Measurements from ENCODE around the gene ZNF180. TPM values are rescaled to one million over a fixed set of nuclear protein-coding genes. Genes with fewer than 3 reads are reported as not detected.

The ZNF180 gene
- total RNA-seq (10 to 100 TPM; 17.1 to 18.0 TPM), polyA plus RNA-seq (10 to 100 TPM in 1 of 2 donors, 1 to 10 TPM in 1; 5.2 to 10.8 TPM)

- H3K27ac Mint-ChIP-seq, result peak within 1 kb of the TSS; percentile 86 to 96 (median 93)
- peaks cover 7 to 78% (median 57%) of the 10 kb centered on the region in 8 donors for H3K9me3 Mint-ChIP-seq
- intact Hi-C loops (cut with micrococcal nuclease), result loop anchor here (1.0 kb wide), 2 partner anchors 288 to 565 kb away; partner anchors contain the start of genes ZNF227 and ZNF45
These were observed at the start of gene ZNF180 for GRCh38 chr19:44499962-44500949. Gene ZNF180, minus strand, starts transcription at chr19:44500522. Its CDS starts 3,188 bp downstream, at chr19:44497334.

GRCh38 chr19:44549507-44549906 is 49.2 kb upstream of the ZNF180 start:
- Histone ChIP-seq H3K4me3 (ENCODE audit: low read length in 2 of 2) (no peak overlapping the region), H3K9me3 (ENCODE audit: control insufficient read depth in 1 of 2, low read length in 2 of 2) (no peaks in the 10 kb centered on the region), H3K27me3 (ENCODE audit: insufficient read depth, low read length) (no peaks in the 10 kb centered on the region), H3K4me1 (ENCODE audit: insufficient read depth, low read length) (no peaks in the 10 kb centered on the region), H3K36me3 (ENCODE audit: insufficient read depth, low read length) (no peaks in the 10 kb centered on the region), H3K27ac (ENCODE audit: low read depth, low read length) (no peak overlapping the region)
- Mint-ChIP-seq H3K36me3 (no peaks in the 10 kb centered on the region), H3K27me3 (peaks cover 2 to 9% of the 10 kb centered on the region in 2 donors), H3K4me1 (no peaks in the 10 kb centered on the region), H3K9me3 (peaks cover 6 to 40% (median 23%) of the 10 kb centered on the region in 8 donors), H3K27ac (no peak overlapping the region), H3K4me3 (no peak overlapping the region)
- ChIA-PET POLR2A (ENCODE audit: partially characterized antibody) (no interaction called here), CTCF (ENCODE audit: partially characterized antibody) (no interaction called here)
- intact Hi-C loops (cut with micrococcal nuclease), result no loop called here
- DNase-seq, result no peak

More at GRCh38 chr19:44499962-44500949, at the start of gene ZNF180:
- Histone ChIP-seq H3K4me3 (ENCODE audit: low read length in 2 of 2) (peak within 1 kb of the TSS; percentile 89 to 95), H3K27me3 (ENCODE audit: insufficient read depth, low read length) (no peaks in the 10 kb centered on the region), H3K36me3 (ENCODE audit: insufficient read depth, low read length) (peaks cover 14% of the 10 kb centered on the region), H3K4me1 (ENCODE audit: insufficient read depth, low read length) (peaks cover 25% of the 10 kb centered on the region), H3K27ac (ENCODE audit: low read depth, low read length) (peak within 1 kb of the TSS; percentile 67), H3K9me3 (ENCODE audit: control insufficient read depth in 1 of 2, low read length in 2 of 2) (peaks cover 5 to 27% of the 10 kb centered on the region in 2 donors)
- Mint-ChIP-seq H3K4me1 (peaks cover 16 to 43% (median 31%) of the 10 kb centered on the region in 4 donors), H3K27me3 (peaks cover 2 to 6% of the 10 kb centered on the region in 2 donors), H3K36me3 (peaks cover 54 to 63% of the 10 kb centered on the region in 2 donors), H3K4me3 (peak within 1 kb of the TSS; percentile 94 to 97 (median 96))
- POLR2A ChIA-PET (ENCODE audit: partially characterized antibody), result interaction anchor here (1.1 to 2.1 kb wide), 7 partner anchors 9 to 565 kb away, joined by 3 to 10 read pairs (median 5); partner anchors contain the start of genes ZNF226, ZNF227, ZNF230 and ZNF235
- peak; percentile 92 to 95 (median 93) for DNase-seq
- CTCF ChIA-PET (ENCODE audit: partially characterized antibody), result interaction anchor here (0.6 to 1.4 kb wide), 2 partner anchors 673 to 832 kb away, joined by 3 read pairs; partner anchors contain the start of gene ZNF283

- no peak for DNase-seq
- intact Hi-C loops (cut with micrococcal nuclease), result no loop called here
- Mint-ChIP-seq H3K4me1 (no peaks in the 10 kb centered on the region), H3K27me3 (peaks cover 5 to 9% of the 10 kb centered on the region in 2 donors), H3K9me3 (peaks cover 7 to 42% (median 25%) of the 10 kb centered on the region in 8 donors), H3K4me3 (no peak overlapping the region), H3K27ac (no peak overlapping the region), H3K36me3 (no peaks in the 10 kb centered on the region)
- Histone ChIP-seq H3K9me3 (ENCODE audit: control insufficient read depth in 1 of 2, low read length in 2 of 2) (no peaks in the 10 kb centered on the region), H3K4me1 (ENCODE audit: insufficient read depth, low read length) (no peaks in the 10 kb centered on the region), H3K27me3 (ENCODE audit: insufficient read depth, low read length) (no peaks in the 10 kb centered on the region), H3K4me3 (ENCODE audit: low read length in 2 of 2) (no peak overlapping the region), H3K36me3 (ENCODE audit: insufficient read depth, low read length) (no peaks in the 10 kb centered on the region), H3K27ac (ENCODE audit: low read depth, low read length) (no peak overlapping the region)
- ChIA-PET POLR2A (ENCODE audit: partially characterized antibody) (no interaction called here), CTCF (ENCODE audit: partially characterized antibody) (no interaction called here)
These were observed 48.4 kb upstream of the ZNF180 start for GRCh38 chr19:44548736-44549135.

GRCh38 chr19:44544031-44544430 is 43.7 kb upstream of the ZNF180 start:
- H3K27ac Mint-ChIP-seq, result no peak overlapping the region
- CTCF ChIA-PET (ENCODE audit: partially characterized antibody), result no interaction called here

GRCh38 chr19:44542671-44543070 is 42.3 kb upstream of the ZNF180 start:
- intact Hi-C loops (cut with micrococcal nuclease), result no loop called here

More at GRCh38 chr19:44544031-44544430, 43.7 kb upstream of the ZNF180 start:
- Histone ChIP-seq H3K4me1 (ENCODE audit: insufficient read depth, low read length) (no peaks in the 10 kb centered on the region), H3K27ac (ENCODE audit: low read depth, low read length) (no peak overlapping the region), H3K9me3 (ENCODE audit: control insufficient read depth in 1 of 2, low read length in 2 of 2) (no peaks in the 10 kb centered on the region), H3K4me3 (ENCODE audit: low read length in 2 of 2) (no peak overlapping the region), H3K27me3 (ENCODE audit: insufficient read depth, low read length) (no peaks in the 10 kb centered on the region), H3K36me3 (ENCODE audit: insufficient read depth, low read length) (no peaks in the 10 kb centered on the region)
- peaks cover 6 to 41% (median 22%) of the 10 kb centered on the region in 8 donors for H3K9me3 Mint-ChIP-seq
- DNase-seq, result no peak
- intact Hi-C loops (cut with micrococcal nuclease), result no loop called here
- no peaks in the 10 kb centered on the region for H3K4me1 Mint-ChIP-seq
- POLR2A ChIA-PET (ENCODE audit: partially characterized antibody), result no interaction called here
- peaks cover 6 to 16% of the 10 kb centered on the region in 2 donors for H3K27me3 Mint-ChIP-seq
- H3K4me3 Mint-ChIP-seq, result no peak overlapping the region
- peaks cover 0 to 3% of the 10 kb centered on the region in 2 donors for H3K36me3 Mint-ChIP-seq

GRCh38 chr19:44540736-44541135 is 40.4 kb upstream of the ZNF180 start:
- Histone ChIP-seq H3K4me3 (ENCODE audit: low read length in 2 of 2) (no peak overlapping the region), H3K27ac (ENCODE audit: low read depth, low read length) (no peak overlapping the region), H3K9me3 (ENCODE audit: control insufficient read depth in 1 of 2, low read length in 2 of 2) (no peaks in the 10 kb centered on the region), H3K4me1 (ENCODE audit: insufficient read depth, low read length) (no peaks in the 10 kb centered on the region), H3K36me3 (ENCODE audit: insufficient read depth, low read length) (no peaks in the 10 kb centered on the region), H3K27me3 (ENCODE audit: insufficient read depth, low read length) (no peaks in the 10 kb centered on the region)
- Mint-ChIP-seq H3K9me3 (peaks cover 6 to 59% (median 35%) of the 10 kb centered on the region in 8 donors), H3K4me1 (no peaks in the 10 kb centered on the region), H3K36me3 (peaks cover 3 to 4% of the 10 kb centered on the region in 2 donors), H3K27me3 (peaks cover 7 to 22% of the 10 kb centered on the region in 2 donors), H3K4me3 (no peak overlapping the region), H3K27ac (no peak overlapping the region)
- intact Hi-C loops (cut with micrococcal nuclease), result no loop called here
- POLR2A ChIA-PET (ENCODE audit: partially characterized antibody), result no interaction called here
- CTCF ChIA-PET (ENCODE audit: partially characterized antibody), result no interaction called here
- DNase-seq, result no peak

More at GRCh38 chr19:44542671-44543070, 42.3 kb upstream of the ZNF180 start:
- H3K36me3 ChIP-seq (ENCODE audit: insufficient read depth, low read length), result no peaks in the 10 kb centered on the region
- no peak overlapping the region for H3K4me3 ChIP-seq (ENCODE audit: low read length in 2 of 2)
- Mint-ChIP-seq H3K27ac (no peak overlapping the region), H3K9me3 (peaks cover 6 to 44% (median 26%) of the 10 kb centered on the region in 8 donors), H3K27me3 (peaks cover 7 to 22% of the 10 kb centered on the region in 2 donors), H3K36me3 (peaks cover 3 to 4% of the 10 kb centered on the region in 2 donors), H3K4me1 (no peaks in the 10 kb centered on the region), H3K4me3 (no peak overlapping the region)
- H3K27ac ChIP-seq (ENCODE audit: low read depth, low read length), result no peak overlapping the region
- DNase-seq, result no peak
- no peaks in the 10 kb centered on the region for H3K9me3 ChIP-seq (ENCODE audit: control insufficient read depth in 1 of 2, low read length in 2 of 2)
- ChIA-PET POLR2A (ENCODE audit: partially characterized antibody) (no interaction called here), CTCF (ENCODE audit: partially characterized antibody) (no interaction called here)
- no peaks in the 10 kb centered on the region for H3K27me3 ChIP-seq (ENCODE audit: insufficient read depth, low read length)
- no peaks in the 10 kb centered on the region for H3K4me1 ChIP-seq (ENCODE audit: insufficient read depth, low read length)

- H3K4me1 Mint-ChIP-seq, result no peaks in the 10 kb centered on the region
- no peak overlapping the region for H3K27ac ChIP-seq (ENCODE audit: low read depth, low read length)
- peaks cover 7 to 22% of the 10 kb centered on the region in 2 donors for H3K27me3 Mint-ChIP-seq
- ChIA-PET CTCF (ENCODE audit: partially characterized antibody) (no interaction called here), POLR2A (ENCODE audit: partially characterized antibody) (no interaction called here)
- no peak overlapping the region for H3K4me3 ChIP-seq (ENCODE audit: low read length in 2 of 2)
- H3K9me3 ChIP-seq (ENCODE audit: control insufficient read depth in 1 of 2, low read length in 2 of 2), result no peaks in the 10 kb centered on the region
- no peaks in the 10 kb centered on the region for H3K4me1 ChIP-seq (ENCODE audit: insufficient read depth, low read length)
- peak overlapping the region in 1 of 7 donors; percentile 53 for H3K27ac Mint-ChIP-seq
- intact Hi-C loops (cut with micrococcal nuclease), result no loop called here
- H3K36me3 Mint-ChIP-seq, result peaks cover 4% of the 10 kb centered on the region in 2 donors
- no peaks in the 10 kb centered on the region for H3K36me3 ChIP-seq (ENCODE audit: insufficient read depth, low read length)
- peaks cover 8 to 67% (median 43%) of the 10 kb centered on the region in 8 donors for H3K9me3 Mint-ChIP-seq
- no peak overlapping the region for H3K4me3 Mint-ChIP-seq
- DNase-seq, result no peak
- H3K27me3 ChIP-seq (ENCODE audit: insufficient read depth, low read length), result no peaks in the 10 kb centered on the region
These were observed 39.7 kb upstream of the ZNF180 start for GRCh38 chr19:44539991-44540390.
